ENCODE data around the gene SMAD3.
"Not testable (repeated sequence)": the region's sequence is repeated elsewhere in the genome, so short reads cannot be mapped to it uniquely, and the experiment has no call there.

Gene SMAD3

DNA sequence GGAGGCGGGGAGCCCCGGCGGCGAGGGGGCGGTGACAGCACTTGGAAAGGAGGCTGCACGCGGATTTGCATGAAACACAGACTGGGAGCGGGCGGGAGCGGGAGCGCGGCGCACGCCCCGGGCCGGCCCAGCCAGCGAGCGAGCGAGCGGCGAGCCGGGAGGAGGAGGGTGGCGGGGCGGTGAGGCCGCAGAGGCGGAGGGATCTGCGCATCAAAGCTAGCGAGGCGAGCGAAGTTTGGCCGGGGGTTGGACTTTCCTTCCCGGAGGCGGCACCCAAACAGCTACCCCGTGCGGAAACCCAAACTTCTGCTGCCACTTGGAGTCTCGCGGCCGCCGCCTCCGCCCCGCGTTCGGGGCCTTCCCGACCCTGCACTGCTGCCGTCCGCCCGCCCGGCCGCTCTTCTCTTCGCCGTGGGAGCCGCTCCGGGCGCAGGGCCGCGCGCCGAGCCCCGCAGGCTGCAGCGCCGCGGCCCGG lies at the start of gene SMAD3:
SMAD3 (plus strand) TSS at position 72 of the 475 bp plus-strand sequence. CDS start 553 bp downstream, outside the sequence.
- DNase-seq, result peak; percentile 82

DNA sequence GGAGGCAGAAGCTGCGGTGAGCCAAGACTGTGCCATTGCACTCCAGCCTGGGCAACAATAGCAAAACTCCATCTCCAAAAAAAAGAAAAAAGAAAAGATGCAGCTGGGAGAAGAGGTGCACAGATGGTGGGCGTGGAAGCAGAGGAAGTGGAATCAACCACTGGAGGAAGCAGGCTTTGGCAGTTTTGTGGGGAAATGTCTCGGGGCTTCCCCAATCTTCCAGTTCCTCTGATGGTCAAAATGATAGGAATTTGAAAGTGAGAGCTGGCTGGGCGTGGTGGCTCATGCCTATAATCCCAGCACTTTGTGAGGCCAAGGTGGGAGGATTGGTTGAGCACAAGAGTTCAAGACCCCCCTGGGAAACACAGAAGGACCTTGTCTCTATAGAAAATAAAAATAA lies 48.1 kb upstream of the SMAD3 start:
- no peak for DNase-seq

DNA sequence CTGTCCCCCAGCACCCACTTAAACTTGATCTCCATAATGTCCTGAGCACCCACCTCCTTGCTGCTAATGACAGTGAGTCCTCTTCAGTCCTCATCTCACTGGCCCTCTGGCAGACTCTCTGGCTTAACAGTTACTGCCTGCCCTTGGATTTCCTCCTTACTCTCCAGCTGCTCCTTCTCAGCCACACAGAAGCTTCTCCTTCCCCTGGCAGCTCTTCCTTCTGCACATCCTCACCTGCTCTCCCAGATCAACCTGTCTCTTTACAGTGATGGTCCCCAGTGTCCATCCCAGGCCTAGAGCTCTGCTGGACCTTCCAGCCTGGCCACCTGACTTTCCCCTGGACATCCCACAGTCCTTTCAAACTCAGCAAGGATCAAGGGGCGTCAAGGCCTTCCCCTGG lies 47.4 kb upstream of the SMAD3 start:
- no peak for DNase-seq

DNA sequence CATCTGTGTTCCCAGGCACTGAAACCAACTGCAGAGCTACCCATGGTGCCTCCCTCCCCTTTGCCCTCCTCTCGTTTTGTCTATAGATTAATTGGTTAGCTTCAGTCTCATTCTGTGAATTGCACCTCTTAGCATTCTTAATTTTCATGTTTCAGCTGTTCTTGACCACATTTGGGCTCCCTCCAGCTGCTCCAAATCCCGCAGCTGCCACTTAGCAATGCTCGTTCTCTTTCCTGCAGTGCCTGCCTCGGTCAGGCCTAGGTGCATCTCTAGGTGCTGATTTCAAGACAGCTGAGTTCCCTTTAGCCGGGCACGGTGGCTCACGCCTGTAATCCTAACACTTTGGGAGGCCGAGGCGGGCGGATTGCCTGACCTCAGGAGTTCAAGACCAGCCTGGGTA lies 47.0 kb upstream of the SMAD3 start:
- no peak for DNase-seq

DNA sequence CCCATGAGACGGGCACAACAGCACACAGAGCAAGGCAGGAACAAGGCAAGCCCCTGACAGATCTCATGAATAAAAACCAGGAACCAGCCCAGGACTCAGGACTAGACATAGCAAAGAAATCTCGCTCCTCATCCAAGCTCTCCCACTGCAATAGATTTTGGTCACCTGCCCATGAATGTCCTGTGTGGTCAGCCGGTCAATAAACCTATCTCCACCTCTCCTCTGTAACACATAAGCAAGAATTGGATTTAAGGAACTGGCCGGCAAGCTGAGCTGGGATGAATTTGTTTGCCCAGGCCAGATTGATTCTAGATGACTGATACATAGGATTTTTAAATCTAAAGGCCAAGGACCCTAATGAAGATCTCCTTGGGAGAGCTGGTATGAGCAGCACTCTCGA lies 46.3 kb upstream of the SMAD3 start:
- no peak for DNase-seq

DNA sequence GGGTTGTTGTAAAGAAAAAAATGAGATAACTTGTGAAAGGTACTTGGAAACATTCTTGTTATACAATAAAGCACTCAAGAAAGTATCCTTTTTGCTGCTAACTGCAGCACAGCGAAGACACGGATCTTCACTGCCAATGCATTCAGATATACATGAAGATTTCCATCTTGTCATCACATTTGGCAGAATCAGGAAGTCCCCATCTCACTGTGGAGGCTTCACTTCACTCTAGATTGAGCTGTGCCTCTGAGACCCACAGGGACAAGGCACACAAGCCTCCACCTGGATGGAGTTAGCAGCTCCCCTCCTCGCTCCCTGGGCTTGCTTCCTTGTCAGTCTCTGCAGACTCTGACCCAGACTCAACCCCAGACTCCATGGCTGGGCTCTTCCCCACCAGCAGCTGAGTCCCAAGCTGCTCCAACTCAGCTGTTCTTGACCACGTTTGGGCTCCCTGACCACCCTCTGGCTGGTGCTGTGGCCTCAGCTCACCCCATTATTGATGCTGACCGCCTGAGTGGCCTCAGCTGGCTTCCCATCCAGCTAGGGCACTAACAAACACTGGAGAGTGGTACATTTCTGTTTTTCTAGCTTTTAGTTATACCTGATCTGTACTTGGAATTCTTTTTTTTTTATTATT lies 45.4 kb upstream of the SMAD3 start:
- DNase-seq, result no peak

DNA sequence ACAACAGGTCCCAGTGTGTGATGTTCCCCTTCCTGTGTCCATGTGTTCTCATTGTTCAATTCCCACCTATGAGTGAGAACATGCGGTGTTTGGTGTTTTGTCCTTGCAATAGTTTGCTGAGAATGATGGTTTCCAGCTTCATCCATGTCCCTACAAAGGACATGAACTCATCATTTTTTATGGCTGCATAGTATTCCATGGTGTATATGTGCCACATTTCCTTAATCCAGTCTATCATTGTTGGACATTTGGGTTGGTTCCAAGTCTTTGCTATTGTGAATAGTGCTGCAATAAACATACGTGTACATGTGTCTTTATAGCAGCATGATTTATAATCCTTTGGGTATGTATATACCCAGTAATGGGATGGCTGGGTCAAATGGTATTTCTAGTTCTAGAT lies 44.7 kb upstream of the SMAD3 start:
- DNase-seq, result not testable (repeated sequence)

DNA sequence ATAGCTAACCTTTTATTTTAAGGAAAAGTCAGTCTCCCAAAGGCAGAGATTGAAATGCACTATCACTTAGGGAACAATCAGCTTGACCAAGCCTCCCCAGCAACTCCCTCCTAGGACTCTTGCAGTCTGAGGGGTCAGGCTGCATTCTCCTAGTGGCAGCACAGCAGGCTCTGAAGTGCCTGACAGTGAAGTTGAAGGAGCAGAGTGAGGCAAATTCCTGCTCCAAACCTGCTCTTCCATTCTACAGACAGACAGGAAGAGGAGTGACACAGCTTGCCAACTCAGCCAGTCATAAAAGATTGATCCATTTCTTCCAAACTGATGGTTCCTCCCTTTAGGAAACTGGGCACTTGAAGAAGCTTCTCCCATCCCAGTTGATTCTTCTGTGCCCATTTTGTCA lies 43.9 kb upstream of the SMAD3 start:
- DNase-seq, result no peak

DNA sequence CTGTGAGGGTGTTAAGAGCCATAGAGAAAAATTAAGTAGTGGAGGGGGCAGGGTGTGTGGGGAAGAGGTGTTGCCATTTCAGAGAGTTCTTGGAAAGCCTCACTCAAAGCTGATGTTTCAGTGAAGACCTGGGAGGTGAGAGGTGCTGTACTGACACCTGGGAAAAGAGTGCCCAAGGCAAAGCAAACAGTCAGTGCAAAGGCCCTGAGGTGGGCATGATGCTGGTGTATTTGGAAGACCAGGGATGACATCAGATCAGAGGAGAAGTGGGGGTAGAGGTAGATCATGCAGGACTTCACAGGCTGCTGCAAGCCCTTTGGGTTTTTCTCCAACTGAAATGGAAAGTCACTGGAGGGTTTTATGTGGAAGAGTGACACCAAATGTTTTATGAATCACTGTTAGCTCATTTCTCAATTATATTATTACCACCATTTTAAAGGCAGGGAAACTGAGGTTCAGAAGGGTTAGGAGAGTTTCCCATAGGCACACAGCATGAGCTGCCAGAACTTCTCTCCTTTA lies 42.8 kb upstream of the SMAD3 start:
- DNase-seq, result no peak

DNA sequence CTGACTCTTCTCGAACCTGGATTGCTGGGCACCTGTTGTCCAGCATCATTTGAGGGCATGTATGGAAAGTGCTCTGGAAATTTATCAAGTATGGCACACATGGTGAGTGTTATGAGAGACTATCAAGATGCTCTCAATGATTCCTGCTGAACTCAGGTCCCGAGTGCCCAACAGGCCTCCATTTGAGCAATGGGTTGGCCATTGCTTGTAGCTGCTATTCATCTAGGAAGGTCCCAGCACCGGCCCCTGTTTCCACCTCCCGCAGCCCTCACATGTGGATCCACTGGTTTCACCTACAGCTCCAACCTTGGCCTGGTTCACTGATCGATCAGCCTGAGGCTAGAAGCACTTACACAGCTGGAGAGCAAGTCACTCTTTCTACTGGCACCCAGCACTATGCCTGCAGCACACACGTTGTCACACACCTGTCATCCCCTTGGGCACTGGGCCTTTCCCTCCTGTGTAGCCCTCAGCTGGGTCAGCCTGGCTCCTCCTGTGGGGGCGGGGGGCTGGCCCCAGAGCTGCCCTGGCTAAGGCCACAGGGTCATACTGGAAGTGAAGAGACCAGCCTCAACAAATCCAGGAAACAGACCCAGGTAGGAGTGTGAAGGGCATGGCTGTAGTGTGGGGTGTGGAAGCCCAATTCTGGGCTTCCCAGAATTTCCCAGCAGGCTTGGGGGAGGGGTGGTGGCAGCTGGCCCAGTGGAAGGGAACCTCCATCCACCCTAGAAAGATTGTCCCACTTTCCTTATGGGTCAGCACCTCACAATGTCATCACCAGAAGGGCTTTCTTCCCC lies 41.7 kb upstream of the SMAD3 start:
- DNase-seq, result no peak

DNA sequence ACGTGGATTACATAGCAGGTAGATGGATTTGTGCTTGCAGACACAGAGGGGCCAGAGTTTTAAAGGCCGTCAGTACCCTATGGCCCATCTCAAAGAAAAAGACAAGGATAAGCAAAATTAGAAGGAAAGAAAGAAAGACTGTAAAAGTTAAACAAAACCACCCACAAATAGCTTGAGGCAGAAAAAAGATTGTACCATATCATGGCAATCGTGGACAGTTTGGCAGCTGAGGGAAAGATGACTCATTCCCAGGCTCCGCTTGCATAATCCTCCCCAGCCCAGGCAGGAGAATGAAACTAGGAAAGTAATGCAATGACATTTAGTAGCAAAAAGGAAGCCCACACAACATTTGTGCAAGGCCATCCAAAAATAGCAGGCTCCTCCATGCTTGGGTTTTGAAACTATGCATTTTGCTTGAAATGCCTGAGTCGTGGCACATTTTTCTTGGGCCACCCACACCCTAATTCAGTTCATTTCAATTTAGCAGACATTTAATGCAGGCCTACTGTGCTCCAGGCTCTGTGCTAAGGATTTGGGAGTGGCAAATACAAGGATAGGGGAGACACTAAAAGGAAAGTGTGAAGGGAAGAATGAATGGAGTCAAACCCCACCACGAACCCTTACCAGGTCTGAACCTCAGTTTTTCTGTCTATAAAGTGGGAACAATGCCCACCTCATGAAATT lies 40.9 kb upstream of the SMAD3 start:
- DNase-seq, result peak; percentile 17

DNA sequence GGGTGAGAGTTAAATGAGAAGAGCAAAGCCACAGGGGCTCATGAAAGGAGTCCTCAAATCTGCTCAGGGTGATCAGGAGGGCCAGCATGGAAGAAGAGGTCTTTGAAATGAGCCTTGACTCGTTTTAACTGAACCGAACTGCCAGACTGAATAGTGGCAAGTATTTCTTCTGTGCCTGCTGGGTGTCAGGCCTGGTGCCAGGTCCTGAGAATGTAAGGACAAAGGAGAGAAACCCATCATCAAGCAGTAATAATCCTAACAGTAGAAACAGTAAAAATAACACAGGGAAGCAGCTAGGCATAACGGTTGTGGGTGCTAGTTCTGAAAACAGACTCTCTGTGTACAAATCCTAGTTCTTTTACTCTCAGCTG lies 40.4 kb upstream of the SMAD3 start:
- DNase-seq, result no peak

DNA sequence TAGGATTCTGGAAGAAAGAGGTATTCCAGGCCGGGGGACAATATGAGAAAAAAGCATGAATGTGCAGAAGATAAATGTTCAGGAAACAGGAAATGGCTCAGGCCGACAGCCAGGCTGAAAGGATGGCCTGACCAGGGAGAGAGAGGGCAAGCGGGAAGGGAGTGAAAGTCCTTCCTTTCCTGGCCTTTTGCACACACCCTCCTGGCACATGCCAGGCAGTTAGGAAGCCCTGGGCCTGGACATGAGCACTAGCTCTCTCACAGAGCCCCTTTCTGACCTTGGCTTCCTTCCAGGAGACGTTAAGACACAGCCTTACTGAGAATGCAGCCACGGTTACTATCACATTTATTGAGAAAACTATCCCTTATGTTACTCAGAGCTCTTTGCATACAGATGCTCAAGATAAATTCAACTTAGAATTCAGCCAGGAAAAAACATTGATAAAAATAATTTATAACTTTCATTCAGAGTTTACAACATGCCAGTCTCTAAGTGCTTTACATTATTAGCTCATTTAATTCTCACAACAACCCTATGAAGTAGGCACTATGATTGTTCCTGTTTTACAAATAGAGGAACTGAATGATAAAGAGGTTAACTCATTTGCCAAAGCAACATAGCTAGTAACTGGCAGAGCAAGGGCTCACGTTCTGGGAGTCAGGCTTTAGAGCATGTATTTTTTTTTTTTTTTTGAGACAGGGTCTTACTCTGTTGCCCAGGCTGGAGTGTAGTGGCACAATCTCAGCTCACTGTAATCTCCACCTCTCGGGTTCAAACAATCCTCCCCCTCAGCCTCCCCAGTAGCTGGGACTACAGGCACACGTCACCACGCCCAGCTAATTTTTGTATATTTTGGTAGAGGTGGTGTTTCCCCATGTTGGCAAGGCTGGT lies 39.4 kb upstream of the SMAD3 start:
- DNase-seq, result no peak

DNA sequence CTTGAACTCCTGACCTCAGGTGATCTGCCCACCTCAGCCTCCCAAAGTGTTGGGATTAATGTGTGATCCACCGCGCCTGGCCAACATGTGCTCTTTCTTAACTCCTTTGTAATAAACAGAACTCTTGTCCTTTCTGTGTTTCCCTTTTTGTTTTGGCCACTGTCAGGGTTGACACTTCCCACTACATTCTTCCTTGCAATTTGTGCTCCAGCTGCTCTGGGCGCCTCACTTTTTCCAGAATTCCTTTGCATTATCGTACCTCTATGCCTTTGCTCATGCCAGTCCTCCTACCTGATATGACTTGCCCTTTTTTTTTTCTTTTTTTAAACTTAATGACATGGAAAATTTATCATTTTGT lies 38.8 kb upstream of the SMAD3 start:
- no peak for DNase-seq

DNA sequence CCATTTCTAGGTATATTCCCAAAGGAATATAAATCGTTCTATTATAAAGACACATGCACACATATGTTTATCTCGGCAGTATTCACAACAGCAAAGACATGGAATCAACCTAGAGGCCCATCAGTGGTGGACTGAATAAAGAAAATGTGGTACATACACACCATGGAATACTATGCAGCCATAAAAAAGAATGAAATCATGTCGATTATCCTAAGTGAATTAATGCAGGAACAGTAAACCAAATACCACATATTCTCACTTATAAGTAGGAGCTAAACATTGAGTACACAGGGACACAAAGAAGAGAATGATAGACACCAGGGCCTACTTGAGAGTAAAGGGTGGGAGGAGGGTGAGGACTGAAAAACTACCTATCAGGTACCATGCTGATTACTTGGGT lies 37.0 kb upstream of the SMAD3 start:
- DNase-seq, result not testable (repeated sequence)

DNA sequence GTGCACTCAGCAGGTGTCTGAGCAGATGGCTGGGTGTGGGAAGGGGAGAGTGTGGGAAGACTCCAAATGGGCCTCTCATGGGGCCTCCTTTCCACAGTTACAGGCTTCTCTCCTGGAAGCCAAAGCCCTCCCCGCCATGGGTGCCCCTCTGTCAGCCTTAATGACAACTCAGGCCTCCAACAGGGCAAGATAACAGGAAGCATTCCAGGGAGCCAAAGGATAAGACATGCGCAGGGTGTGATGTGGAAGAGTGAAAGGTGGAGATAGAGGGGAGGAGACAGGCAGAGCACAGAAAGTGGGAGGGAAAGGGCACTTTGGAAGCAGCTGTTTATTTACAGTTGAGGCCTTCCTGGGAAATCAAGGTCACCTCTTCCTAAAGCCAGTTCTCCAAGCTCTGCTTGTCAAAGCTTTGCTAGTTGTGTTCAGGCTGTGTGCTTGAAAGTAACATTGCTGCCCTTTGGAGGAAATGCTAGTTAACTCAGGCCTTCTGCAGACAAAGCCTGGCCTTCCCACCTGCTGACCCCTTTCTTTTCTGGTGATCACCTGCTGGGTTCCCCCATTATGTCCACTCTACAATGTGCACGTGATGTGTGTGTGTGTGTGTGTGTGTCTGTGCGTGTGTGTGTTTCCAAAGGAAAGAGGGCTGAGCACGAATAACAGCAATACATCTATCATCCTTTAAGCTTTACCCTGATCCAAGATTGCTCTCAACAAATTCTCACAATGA lies 35.2 kb upstream of the SMAD3 start:
- no peak for DNase-seq

DNA sequence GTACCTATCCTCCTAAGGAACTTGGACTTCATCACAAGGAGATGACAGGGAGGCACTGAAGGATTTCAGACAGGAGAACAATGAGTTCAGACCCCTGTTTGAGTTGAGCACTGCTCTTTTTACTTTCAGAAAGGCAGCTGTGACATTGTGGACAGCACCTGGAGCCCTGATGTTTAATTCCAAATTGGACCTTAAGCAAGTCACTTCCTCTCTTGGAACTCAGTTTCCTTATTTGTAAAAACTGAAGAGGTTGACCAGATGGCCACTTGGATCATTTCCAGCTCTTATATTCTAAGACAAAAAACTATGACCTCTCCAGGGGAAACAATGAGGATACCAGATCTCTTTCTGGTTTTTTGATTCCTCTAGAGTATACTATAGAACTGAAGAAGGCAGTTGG lies 34.1 kb upstream of the SMAD3 start:
- DNase-seq, result no peak

DNA sequence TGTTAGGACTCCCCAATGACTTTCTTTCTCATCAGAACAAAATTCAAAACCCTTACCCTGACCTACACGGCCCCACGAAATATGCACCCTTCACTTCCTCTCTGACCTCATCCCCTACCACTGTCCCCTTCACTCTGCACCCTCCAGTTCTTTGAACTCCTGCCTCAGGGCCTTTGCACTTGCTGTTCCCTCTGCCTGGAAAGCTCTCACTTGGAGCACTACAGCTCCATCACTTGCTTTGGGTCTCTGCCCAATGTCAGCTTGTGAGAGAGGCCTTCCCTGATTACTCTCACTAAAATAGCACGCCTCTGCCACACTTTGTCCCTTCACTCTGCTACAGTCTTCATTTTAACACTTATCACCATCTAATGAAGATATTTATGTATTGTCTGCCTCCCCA lies 32.8 kb upstream of the SMAD3 start:
- no peak for DNase-seq

DNA sequence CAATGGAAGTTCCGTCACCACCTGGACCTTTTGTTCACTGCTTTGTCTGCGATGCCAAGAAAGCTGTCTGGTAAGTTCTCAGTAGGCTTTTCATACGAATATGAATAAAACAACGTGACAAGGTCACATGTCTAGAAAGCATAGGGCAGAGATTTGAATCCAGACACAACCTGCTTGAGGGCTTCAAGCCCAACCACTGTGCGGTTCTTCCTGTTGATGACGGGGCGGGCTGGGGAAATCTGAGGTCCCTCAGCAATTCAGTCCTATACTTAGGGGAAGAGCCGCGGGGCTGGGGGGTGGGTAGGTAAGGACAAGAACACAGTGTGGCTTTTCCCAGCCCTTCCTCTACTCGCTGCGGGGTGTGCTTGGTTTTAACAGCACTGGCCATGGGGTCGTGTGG lies 32.4 kb upstream of the SMAD3 start:
- peak; percentile 41 for DNase-seq

DNA sequence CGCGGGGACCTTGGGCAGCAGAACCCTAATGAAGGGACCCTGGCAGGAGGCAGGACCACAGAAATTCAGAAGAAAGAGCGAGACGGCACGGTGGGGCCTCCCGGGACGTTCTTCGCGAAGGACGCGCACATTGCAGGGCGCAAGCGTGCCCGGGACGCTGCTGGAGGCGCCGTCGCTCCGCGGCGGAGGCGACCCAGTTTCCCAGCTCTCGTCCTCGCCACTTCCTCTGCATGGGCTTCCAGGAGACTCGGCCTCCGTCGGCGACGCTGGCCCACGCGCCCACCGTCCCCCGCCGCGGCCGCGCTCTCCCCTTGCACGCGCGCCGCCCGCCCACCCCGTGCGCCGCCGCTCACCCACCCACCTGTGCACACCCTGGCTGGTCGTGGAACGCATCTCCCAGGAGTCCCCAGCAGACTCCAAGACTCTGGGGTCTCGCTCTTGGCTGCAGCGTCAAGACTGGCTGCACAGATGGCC lies 31.8 kb upstream of the SMAD3 start:
- DNase-seq, result peak; percentile 34

DNA sequence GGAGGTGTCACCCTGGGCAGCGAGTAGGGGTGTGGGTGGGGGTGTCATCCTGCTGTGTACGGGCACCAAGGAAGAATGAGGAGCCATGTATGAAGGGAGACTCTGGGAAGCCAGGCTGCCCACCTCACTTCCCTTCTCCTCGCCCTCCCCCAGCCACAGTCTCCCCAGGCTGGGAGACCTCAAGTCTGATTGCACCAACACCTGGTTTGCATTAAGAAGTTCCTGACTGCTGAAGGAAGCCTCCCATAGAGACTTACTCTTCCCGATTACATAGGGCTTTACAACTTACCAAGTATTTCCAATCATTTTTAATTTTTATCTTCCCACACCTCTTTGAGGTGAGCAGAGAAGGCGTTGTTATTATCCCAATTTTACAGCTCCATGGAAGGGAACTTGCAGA lies 29.5 kb upstream of the SMAD3 start:
- no peak for DNase-seq
